GM21786 (cell line): ENCODE data around the gene TASP1.
"Not testable (repeated sequence)": the region's sequence is repeated elsewhere in the genome, so short reads cannot be mapped to it uniquely, and the experiment has no call there.

Source experiments
- ATAC-seq: cut with Tn5 transposase; IDR thresholded peaks from one replicate; pipeline ENCODE4 v1.9.1; 2021; ENCODE audit not compliant: unreplicated experiment

Gene TASP1

DNA sequence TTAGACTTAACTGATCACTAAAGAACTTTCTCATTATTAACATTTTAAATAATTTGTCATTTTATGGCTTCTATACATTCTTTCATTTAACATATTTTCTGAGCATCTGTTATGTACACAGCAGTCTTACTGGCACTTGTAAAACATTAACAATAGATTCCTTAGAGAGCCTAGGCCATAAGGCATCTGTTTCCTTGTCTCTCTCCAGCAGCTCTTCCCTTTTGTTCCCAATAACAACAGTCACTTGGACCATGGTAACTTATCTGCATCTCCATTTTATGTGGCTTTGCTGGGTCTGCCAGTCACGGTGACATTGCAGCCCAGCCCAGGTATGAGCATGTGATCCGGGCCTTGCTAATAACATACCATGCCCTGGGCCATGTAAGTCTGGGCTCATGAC is 11.7 kb upstream of the TASP1 start:
- ATAC-seq: no peak

DNA sequence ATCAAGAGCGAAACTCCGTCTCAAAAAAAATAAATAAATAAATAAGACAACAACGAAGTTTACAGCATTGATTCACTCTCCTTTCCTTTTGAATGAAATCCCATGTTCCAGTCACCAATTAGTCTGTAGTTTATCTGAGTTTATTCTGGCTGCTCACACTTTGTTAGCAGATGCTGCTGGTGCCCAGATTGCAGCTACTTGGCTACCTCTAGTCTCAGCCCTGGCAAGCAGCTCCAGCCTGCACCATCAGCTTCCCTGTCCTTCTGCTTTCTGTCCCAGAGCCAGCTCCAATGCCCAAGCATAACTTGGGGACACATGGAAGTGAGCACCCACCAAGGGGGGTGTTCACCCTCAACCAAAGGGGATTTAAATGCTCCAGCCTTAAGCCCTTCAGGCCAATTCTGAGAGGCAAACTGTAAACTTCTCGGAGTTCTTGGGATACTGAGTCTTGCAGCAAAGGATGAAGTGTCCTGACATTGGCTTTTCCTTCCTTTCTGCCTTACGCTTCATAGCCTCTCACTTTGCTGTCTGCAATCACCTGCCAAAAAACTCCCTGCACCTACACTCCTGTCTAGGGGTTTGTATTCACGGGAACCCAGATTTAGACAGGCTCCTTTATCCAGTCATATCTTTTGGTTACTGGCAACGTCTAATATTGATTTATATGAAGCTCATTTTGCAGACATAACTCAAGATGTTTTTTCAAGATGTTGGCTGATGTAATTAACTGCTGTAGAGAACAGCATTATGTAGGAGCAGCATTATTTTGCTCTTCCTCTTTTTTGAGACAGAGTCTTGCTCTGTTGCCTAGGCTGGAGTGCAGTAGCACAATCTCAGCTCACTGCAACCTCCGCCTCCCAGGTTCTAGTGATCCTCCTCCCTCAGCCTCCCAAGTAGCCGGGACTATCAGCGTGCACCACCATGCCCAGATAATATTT is 9.8 kb upstream of the TASP1 start:
- ATAC-seq: no peak

DNA sequence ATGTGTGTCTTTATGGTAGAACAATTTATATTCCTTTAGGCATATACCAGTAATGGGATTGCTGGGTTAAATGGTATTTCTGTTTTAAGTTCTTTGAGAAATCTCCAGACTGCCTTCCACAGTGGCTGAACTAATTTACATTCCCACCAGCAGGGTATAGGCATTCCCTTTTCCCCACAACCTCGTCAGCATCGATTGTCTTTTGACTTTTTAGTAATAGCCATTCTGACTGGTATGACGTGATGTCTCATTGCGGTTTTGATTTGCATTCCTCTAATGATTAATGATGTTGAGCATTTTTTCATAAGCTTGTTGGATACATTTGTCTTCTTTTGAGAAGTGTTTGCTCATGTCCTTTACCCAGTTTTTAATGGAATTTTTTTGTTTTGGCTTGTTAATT is 5.3 kb upstream of the TASP1 start:
- no peak for ATAC-seq

DNA sequence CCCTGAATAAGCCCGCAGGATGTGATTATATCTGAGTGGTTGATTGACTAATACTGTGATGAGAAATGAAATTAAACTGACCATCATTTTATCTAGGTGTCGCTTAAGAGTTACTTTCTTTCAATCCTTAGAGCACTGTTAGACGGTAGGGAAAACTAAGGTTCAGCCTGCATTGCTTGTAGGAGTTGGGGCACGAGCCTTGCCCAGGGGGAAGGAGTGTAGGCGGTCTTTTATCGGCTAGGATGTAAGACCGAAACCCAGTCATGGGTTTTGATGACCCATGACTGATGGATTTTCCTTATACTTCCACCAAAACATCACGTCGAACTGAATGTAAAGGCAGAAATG is 392 bp upstream of the TASP1 start:
- ATAC-seq: no peak

DNA sequence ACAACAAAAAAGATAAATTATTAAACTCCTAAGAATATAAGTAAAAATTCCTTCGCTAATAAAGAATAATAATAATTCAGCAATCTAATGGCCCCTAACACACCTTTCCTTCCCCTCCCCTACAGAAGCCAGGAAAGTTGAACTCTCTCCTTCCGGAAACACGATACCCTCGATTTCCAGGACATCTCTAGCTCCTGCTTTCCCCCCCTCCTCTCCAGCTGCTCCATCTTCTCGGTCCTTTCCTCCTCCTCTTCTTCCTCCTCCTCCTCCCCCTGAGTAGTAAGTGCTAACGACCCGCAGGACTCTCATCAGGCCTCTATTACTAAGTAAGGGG is 603 bp downstream of the TASP1 start:
- ATAC-seq: no peak

DNA sequence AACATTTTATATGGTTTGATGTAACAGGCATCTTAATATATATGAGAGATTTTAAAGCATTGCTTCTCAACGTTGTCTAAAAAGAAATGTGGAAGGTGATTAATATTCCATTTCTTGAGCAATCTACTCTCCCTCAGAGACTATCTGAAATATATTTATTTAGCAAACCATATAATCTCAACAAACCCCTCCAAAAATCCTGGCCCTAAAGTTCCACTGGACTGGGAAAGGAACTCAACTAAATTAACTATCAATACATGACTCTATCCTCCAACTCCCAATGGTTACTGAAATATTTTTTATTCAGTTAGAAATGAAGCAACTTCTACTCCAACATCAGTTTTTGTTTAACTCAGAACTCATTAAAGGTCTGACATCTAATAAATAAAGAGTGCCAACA is 6.3 kb downstream of the TASP1 start:
- ATAC-seq: no peak

DNA sequence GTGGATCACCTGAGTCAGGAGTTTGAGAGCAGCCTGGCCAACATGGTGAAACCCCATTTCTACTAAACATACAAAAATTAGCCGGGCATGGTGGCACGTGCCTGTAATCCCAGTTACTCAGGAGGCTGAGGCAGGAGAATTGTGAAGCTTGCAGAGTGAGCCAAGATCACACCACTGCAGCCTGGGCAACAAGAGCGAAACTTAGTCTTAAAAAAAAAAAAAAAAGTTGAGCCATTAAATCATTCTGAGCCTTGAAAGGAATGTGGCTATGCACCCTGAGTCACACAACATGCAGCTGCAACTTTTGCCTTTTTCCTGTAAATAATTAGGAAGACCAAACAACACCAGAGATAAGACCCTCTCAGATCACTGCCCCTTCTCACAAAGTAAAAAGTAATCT is 11.2 kb downstream of the TASP1 start:
- not testable (repeated sequence) for ATAC-seq

DNA sequence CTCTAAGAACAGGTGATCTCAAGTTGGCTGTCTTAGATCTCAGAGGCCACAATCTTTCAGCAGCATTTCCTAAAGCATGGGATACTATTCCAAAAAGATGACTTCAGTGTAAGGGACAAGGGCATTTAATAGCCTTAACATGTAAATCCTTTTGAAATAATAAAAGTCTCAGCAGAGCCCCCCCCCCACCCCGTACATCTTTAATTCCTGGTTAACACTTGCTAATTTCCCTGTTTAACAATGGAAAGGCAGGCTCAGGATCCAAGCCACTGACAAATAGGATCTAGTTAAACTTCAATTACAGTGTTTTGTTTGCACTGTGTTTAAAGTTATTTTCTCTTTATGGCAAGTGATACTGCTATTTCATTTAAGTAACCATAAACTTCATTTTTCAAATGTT is 12.0 kb downstream of the TASP1 start:
- ATAC-seq: no peak

DNA sequence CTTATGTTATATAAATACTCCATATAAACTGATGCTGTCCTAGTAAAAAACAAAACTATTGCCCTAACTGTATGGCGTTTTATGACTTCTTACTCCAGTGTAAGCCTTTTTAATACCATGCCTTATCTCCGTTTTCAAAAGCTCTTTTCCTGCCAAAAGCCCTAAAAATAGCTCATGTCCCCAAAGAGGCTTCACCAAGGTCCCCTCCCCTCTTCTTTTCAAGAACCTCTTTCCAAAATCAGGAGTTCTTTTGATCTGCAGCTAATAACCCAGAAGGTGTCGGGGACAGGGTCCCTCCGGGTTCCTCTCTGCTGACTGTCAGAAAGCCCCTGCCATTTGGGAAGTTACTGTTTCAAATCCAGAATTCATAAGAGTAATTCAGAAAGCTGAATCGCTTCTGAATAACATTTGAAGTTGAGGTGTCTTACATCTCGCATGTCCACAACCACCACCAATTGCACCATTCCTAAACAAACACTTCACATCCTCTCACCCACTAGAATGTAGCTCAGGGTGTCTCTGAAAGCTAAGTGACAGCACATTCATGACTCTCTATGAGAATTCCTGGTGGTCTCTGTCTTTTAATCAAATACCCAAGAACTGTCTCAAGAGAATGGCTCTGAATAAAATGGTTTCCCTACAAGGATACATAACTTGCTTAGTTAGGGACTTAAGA is 13.3 kb downstream of the TASP1 start:
- no peak for ATAC-seq

DNA sequence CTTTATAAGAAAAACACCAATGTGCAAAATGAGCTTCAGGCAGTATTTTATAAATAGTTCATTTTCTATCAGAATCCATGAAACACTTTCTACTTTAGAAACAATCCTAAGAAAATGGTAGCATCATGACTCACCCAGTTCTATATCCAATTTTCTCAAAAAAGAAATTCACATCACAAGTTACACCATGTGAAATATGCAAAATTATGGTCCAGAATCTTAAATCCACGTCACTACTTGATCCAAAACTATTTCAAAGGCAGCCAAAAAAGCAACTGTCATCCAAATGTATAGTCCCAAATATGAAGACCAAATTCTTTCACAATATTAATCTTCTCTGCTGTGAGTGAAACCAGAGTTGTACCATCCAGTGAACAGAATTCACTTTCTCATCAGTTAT is 19.3 kb downstream of the TASP1 start:
- ATAC-seq: not testable (repeated sequence)

DNA sequence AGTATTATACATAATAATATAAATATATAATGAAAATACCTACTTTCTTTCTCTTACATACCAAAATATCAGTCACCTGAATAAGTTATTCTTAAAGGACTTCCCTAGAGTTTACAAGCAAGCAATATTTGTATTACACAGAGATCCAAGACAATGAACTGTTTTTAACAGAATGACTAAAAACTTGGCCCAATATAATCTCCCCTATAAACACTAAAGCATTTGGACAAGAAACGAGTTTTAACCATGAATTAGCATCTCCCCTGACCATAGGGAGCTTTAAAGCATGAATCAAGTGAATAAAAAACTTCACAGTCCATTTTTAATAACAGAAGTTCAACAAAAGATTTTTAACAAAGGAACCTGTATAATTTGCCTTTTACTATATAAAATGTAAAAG is 20.3 kb downstream of the TASP1 start:
- ATAC-seq: not testable (repeated sequence)

DNA sequence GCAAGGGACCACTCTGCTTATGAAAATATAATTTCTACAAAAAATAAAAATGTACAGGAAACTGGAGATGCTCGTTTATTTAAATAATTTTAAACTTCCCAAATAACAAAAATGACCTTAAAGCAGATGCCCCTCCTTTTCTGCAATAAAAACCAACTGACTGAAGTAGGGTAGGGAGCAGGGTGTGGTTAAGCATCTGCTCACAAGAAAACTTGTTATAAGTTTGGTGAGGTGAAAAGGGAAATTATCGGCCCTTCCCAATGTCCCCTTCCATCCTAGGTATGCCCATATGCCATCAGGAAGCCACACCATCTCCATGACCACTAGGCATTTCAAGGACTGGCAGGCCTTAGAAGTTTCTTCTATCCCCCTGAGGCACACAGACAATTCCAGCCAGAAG is 21.1 kb downstream of the TASP1 start:
- not testable (repeated sequence) for ATAC-seq

DNA sequence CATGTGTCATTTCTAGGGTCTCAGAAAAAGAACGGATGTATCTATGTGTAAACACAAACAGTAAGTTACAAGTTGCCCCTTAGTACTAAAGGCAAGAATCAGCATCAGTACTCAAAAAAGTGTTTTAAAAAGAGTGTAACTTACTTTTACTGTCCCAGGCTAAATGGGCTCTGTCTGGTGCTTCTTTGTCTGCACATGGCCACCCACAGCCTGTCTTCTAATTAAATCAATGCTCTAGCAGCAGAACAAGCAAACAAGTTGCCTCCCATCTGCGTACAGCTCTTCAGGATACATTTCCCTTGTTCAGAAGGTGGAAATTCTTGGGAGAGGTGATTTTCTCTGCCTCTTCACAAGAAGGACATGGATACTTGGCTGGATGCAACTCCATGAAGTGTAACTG is 22.0 kb downstream of the TASP1 start:
- not testable (repeated sequence) for ATAC-seq

DNA sequence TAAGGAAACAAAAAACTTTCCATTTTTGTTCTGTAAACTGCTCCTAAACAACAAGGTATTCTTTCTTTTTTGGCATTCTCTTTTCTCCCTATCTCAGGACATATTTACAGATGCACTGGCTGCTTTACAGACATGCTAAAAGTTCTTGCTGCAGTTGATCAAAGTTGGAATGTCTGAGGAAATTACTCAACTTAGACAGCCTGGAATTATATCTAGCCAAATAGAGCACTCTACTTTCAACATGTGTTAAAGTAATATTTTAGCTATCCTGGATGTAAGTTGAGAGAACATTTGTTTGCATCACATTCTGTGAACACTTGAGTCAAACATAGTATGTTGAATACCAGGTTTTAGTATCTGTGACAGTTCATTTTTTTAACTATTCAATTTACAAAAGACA is 24.8 kb downstream of the TASP1 start:
- no peak for ATAC-seq

DNA sequence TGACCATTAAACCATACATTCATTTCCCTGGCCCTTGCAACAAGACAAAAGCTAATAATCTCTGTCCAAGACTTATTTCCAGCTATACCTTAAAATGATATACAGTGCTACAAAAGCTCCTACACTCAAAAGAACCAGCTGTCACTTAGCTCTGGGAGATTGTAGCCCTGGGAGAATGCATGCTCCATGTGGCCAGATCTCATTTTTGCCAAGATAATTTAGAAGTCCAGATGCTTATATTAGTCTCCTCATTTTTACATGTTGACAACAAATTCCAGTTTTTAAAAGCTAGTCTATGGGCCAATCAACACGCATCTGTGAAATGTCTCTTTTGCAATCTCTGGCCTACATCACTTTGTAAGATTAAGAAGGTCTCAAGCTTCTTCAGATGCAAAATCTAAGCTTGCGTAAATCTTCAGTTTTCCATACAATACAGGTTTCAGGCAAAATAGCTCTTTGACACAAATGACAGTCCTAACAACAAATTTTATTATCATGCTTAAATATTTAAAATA is 27.1 kb downstream of the TASP1 start:
- no peak for ATAC-seq

DNA sequence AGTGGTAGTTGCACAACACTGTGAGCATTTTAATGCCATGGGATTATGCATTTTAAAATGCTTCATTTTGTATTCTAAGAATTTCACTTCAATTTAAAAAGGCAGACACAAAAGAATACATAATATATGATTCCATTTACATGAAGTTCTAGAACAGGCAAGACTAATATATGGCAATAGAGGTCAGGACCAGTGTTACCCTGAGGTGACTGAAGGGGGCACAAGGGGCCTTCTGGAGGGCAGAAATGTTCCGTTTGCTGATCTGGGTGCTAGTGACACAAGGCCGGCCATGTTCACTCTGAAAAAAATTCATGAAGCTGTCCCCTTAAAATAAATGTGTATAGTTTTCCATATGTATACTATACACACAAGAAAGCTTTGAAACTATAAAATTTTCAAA is 28.5 kb downstream of the TASP1 start:
- ATAC-seq: no peak

DNA sequence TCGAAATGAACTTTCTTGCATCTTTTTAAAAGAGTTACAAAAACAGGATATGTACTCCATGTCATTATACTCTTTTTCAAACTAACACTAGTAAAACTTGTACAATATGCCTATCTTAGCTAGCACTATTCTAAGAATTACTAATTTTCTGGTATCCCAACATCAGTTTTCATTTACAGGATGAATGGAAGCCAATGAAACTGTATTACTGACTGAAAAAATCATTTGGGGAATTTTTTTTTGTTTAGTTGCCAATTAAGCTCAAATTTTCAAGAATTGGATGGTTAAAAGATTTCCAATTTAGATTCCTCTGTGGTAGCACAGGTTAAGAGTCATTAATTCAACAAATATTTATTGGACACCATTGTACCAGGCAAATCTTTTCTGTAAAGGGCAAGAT is 30.7 kb downstream of the TASP1 start:
- ATAC-seq: no peak

DNA sequence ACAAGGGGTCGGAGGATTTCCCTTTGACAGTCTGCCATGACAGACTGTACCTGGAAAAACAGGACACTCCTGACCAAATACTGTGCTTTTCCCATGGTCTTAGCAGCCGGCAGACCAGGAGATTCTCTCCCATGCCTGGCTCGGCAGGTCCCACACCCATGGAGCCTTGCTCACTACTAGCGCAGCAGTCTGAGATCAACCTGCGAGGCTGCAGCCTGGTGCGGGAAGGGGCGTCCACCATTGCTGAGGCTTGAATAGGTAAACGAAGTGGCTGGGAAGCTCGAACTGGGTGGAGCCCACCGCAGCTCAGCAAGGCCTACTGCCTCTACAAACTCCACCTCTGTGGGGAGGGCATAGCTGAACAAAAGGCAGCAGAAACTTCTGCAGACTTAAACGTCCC is 45.3 kb downstream of the TASP1 start:
- not testable (repeated sequence) for ATAC-seq

DNA sequence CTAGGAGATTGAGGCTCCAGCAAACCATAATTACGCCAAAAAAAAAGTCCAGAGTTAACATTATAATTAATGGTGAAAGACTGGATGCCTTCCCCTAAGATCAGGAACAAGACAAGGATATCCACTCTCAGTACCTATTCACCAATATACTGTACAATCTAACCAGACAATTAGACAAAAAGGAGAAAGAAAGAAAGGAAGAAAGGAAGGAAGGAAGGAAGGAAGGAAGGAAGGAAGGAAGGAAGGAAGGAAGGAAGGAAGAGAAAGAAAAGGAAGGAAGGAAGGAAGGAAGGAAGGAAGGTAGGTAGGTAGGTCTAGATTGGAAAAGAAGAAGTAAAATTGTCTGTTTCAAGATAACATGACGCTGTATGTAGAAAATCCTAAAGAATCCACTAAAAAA is 50.7 kb downstream of the TASP1 start:
- ATAC-seq: no peak

DNA sequence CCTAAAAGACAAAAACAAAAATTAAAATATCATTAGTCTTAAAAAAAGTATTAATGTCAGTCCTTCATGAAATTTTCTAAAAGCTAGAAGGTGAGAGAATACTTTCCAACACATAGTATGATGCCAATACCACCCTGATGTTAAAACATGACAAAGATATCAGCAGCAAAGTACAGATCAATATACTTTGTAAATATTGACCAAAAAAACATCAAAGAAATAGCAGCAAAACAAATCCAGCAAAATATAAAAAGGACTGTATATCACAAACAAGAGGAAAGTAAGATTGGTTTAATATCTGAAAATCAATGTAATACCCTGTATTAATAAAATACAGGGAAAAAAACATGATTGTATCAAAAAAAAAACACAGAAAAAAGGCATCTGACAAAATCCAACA is 51.4 kb downstream of the TASP1 start:
- no peak for ATAC-seq

DNA sequence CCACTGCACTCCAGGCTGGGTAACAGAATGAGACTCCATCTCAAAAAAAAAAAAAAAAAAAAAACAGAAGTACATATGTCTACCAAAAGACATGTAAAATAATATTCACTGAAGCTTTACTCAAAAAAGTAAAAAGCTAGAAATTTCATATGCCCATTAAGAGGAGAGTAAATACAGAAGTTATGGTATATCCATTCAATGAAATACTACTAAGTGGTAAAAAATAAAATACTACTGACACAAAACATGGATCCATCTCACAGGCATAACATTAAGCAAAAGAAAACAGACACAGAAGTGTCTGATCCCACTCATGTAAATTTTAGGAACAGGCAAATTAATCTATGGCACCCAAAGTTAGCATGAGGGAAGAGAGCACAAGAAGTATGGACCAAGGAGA is 52.6 kb downstream of the TASP1 start:
- ATAC-seq: no peak

DNA sequence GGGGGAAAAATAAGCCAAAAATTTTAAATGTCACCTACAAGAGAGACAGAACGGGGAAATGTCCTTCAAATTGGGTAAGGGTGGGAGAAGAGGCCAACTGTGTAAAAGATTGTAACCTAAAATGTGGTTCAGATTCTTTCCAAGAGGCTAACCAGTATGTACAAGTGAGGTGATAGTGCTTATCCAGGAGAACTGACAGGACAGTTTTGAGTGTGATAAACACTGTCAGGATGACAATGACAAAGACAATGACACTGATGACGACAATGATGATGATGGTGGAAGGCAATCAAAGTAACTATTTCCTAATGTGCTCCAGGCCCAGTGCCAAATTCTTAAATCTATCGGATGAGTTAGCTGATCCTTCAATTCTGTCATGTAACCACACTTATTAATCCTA is 57.3 kb downstream of the TASP1 start:
- ATAC-seq: no peak
